Forelimb muscle (tissue), 1 donor: ENCODE measurements around the gene CHAF1A. TPM values are rescaled to one million over a fixed set of nuclear protein-coding genes. Genes with fewer than 3 reads are reported as not detected.

ENCODE experiments used
- DNase-seq: peaks from one replicate; pipeline ENCODE4 v3.0.0-alpha.2; 2013; ENCODE audit warnings: low read depth
- polyA plus RNA-seq: library from polyadenylated mRNA; unstranded; fragments of 120-200 nt; gene quantifications from one replicate; pipeline ENCODE4 v1.2.1, GENCODE V29; 2013; ENCODE audit not compliant: insufficient read length

The CHAF1A gene
- polyA plus RNA-seq, 1 donor = 11.1 TPM

DNA sequence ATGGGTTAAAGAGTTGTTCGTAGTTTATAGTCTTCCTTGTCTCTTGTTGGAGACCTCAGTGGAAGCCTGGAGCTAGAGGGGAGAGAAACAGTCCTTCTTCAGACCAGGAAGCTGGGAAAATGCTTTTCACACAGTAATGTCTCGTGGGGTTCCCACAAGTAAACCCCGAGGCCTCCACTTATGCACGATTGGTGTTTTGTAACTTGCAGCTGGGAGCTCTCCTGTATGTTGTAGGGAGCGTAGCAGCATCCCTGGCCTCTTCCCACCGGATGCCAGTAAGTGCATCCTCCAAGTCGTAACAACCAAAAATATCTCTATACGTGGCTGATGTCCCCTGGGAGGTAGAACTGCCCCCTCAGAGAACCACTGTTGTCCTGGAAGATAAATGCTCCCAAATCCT lies 3.5 kb downstream of the CHAF1A start:
- DNase-seq = no peak

DNA sequence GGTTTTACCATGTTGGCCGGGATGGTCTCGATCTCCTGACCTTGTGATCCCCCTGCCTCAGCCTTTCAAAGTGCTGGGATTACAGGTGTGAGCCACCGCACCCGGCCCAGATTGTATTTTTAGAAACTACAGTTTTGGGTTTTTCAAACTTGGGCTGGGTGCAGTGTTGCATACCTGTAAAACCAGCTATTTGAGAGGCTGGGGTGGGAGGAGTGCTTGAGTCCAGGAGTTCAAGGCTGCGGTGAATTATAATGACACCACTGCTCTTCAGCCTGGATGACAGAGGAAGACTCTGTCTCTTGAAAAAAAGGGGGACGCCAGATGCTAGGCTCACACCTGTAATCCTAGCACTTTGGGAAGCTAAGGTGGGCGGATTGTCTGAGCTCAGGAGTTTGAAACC lies 4.2 kb downstream of the CHAF1A start:
- DNase-seq = no peak

DNA sequence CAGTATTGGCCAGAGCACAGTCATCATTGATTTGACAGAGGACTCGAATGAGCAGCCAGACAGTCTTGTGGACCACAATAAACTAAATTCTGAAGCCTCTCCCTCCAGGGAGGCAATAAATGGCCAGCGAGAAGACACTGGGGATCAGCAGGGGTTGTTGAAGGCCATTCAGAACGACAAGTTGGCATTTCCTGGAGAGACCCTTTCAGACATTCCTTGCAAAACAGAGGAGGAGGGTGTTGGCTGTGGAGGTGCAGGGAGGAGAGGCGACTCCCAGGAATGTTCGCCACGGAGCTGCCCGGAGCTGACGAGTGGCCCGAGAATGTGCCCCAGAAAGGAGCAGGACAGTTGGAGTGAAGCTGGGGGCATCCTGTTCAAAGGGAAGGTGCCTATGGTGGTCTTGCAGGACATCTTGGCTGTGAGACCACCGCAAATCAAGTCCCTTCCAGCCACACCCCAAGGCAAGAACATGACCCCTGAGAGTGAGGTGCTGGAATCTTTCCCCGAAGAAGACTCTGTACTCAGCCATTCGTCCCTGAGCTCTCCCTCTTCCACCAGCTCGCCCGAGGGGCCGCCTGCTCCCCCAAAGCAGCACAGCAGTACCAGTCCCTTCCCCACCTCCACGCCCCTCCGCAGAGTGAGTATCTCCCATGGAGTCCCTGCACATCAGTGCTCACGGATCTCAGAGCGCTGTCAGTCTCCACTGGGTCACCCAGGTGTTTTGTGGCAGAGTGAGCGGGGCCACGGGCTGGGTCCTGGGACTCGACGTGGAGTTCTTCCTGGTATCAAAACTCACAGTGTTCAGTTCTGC lies 6.9 kb downstream of the CHAF1A start:
- DNase-seq = no peak

GRCh38 chr19:4413588-4413987 lies 11.1 kb downstream of the CHAF1A start:
- DNase-seq = no peak

GRCh38 chr19:4414144-4414799 lies 11.8 kb downstream of the CHAF1A start:
- no peak for DNase-seq

DNA sequence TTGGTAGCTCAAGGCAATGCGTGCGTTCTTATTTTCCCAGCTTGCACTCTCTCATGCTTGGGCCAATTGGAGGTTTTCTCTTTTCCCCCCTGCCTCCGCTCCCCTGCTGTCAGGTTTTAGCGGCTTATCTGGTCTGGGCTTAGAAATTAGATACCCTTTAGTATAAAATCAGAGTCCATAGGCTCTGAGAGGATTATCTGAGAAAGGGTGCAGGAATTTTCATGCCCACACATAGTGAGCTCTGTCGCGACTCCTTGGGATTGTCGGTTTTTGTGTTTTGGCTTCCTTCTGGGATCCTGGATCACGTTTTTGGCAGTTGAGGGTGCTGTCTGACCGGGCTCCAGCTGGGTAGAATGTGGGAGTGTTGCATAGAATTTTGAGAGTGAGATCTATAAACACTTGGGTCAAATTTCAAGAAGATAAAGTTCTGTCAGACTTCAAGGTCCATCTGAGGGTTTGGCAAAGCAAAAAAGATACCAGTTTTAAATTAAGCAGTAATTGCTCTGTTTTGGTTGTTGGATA lies 12.4 kb downstream of the CHAF1A start:
- no peak for DNase-seq

DNA sequence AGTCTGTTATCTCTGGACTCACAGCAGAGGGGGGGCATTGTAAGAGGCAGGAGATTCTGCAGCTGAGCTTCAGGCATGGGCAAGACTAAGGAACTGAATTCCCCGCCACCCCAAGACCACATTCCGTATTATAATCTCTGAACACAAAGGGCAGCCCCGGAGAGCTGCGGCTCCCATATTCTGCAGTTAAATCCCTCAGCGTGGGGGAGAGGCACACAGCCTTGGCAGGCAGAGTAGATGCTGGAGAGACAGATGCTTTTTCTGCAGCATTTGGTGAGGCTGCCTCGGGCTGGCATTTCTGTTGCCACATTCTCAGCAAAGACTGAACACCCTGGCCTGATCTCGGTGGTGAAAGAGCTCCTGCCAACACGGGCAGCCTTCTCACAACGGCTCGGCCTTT lies 12.9 kb downstream of the CHAF1A start:
- no peak for DNase-seq

DNA sequence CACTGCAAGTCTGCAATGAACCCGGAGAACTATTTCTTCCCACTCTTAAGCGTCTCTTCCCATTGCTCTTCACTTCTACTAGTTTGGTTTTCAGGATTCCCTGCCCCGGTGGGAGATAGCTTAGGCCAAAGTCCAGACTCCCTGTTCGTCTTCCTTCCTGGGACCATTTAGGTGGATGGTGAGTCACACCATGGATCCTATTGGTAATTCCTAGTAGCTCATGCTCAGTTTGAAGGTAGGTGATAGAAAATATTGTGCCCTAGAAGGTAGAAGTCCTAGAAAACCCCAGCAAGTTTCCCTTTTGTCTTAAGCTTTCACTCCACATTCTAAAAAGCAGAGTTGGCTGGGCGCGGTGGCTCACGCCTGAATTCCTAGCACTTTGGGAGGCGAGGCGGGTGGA lies 13.8 kb downstream of the CHAF1A start:
- no peak for DNase-seq

GRCh38 chr19:4423416-4424126 lies 21.1 kb downstream of the CHAF1A start:
- DNase-seq = no peak

DNA sequence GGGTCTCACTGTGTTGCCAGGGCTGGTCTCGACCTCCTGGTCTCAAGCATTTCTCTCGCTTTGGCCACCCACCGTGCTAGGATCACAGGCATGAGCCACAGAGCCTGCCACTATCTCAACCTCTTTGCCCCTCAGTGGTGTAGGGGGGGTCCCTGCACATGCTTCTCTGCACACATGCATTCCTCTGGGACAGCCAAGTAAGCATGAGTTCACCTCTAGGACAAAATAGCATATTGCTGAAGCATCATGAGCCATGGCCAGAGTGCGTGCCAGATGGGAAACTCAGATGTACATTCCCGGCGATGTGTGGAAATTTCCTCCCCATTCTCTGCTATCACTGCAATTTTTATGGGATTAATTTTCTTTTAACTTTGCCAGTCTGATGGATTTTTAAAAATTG lies 23.1 kb downstream of the CHAF1A start:
- DNase-seq = no peak

DNA sequence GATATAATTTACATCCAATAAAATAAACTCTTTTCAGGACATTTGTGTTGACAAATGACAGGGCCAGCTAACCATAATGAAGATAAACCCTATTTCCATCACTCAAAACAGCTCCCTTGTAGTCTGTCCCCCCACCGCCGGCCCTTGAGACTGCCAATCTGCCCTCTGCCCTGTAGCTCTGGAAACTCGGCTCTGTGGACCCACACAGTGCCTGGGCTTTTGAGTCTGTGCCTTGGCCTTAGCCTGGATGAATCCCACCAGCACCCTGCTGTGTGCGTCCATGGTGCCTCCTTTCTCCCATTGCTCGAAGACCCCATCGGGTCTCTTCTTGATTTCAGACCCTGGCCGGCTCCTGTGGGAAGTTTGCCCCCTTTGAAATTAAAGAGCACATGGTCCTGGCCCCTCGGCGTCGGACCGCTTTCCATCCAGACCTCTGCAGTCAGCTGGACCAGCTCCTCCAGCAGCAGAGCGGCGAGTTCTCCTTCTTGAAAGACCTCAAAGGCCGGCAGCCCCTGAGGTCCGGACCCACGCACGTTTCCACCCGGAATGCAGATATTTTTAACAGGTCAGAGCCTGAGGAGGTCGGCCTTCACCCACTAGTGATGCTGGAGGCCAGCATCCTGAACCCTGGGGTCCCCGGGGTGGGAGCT lies 26.0 kb downstream of the CHAF1A start:
- no peak for DNase-seq

DNA sequence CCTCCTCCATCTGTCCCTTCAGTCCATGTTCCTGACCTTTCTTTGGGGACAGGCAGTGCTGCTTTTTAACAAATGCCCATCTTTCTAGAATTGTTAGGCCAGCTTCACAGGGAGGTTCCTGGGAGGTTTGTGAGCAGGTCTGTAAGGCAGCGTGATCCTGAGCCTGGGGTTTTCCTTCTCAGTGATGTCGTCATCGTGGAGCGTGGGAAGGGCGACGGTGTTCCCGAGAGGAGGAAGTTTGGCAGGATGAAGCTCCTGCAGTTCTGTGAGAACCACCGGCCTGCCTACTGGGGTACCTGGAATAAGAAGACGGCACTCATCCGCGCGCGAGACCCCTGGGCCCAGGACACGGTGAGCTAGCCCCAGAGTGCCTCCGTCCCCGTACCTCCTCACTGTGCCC lies 26.8 kb downstream of the CHAF1A start:
- no peak for DNase-seq

DNA sequence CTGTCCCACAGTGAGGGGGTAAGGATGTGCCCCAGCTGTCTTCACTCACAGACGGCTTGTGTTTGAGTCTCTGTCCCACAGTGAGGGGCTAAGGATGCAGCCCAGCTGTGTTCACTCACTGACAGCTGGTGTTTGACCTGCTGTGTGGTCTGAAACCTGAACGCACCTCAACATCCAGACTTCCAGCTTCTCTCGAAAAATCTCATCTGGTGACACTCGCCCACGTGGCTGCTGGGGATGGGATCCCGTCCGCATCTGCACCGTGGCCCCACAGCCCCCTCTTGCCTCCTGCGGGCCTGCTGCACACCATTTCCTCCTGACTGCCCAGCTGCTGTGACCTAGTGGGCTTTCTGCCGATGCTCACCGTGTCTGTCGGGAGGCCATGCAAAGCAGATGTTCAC lies 27.3 kb downstream of the CHAF1A start:
- DNase-seq = no peak

DNA sequence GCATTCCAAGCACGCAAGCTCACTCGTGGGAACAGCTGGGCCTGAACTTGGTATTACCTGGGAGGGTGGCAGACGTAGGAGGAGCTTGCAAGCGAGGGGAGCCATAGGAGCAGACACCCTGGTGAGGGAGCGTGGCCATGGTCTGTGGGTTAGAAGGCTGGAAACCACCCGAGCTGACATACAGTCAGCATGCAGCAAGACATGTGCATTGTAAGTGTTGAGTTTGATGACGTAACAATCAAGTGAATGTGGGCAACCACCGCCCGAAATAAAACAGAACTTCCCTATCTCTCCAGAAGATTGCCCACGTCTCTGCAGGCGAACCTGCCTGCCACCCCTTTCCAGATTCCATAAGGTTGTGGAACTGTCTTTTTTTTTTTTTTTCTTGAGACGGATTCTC lies 28.3 kb downstream of the CHAF1A start:
- no peak for DNase-seq

GRCh38 chr19:4431296-4431695 lies 28.9 kb downstream of the CHAF1A start:
- no peak for DNase-seq

DNA sequence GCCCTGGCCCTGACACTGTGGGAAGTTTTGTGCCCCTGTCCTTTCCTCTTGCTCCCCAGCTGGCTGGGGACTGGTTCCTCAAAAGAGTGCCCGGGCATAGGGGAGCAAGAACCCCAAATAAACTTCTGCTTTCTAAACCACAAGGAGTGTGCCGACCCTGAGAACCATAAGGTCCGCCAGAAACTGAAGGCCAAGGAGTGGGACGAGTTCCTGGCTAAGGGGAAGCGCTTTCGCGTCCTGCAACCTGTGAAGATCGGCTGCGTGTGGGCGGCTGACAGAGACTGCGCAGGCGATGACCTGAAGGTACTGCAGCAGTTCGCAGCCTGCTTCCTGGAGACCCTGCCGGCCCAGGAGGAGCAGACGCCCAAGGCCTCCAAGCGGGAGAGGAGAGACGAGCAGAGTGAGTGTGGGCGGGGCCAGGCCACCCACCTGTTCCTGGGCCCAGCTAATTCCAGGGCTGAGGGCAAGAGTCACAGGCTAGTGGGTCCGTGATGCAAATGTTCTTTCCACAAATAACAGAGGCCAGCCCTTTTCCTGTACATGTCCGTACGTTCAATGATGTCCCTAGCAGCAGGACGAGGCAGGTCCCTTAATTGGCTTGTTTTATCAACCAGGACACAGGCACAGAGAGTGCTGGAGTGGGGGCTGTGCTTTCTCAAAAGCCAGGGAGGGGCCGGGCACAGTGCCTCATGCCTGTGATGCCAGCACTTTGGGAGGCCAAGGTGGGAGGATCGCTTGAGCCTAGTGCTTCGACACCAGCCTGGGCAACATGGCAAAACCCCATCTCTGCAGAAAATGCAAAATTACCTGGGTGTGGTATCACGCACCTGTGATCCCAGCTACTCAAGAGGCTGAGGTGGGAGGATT lies 29.6 kb downstream of the CHAF1A start:
- no peak for DNase-seq

DNA sequence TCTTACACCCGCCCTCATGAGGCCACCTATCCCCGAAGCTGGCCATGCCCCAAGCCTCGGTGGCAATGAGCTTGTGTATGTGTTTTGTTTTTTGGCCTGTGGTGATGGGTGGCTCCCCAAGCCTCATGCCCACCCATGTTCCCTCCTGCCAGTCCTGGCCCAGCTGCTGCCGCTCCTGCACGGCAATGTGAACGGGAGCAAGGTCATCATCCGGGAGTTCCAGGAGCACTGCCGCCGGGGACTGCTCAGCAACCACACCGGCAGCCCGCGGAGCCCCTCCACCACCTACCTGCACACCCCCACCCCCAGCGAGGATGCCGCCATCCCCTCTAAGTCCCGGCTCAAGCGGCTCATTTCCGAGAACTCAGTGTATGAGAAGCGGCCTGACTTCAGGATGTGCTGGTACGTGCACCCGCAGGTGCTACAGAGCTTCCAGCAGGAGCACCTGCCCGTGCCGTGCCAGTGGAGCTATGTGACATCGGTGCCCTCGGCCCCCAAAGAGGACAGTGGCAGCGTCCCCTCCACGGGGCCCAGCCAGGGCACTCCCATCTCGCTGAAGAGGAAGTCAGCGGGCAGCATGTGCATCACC lies 30.6 kb downstream of the CHAF1A start:
- no peak for DNase-seq

- DNase-seq = no peak
Measured at GRCh38 chr19:4434391-4434790, 32.0 kb downstream of the CHAF1A start.

DNA sequence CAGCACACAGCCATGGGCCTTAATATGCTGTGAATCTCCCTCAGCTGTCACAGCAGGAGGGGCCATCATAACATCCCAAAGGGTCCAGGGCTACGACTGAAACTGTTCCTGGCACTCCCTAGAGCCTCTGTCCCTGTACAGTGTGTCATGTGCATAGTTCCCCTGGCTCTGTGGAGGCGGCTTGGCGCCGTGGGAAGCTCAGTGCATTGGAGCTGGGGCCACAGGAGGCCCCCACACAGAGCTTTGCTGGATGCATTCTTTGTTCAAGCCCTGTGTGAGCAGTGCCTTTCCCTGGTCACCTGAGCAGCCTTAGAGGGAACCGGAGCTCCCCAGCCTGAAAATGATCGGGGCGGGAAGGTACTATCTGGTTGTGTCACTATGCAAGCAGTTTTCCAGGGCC lies 33.8 kb downstream of the CHAF1A start:
- no peak for DNase-seq

- DNase-seq = no peak
Measured at GRCh38 chr19:4437103-4437502, 34.7 kb downstream of the CHAF1A start.

DNA sequence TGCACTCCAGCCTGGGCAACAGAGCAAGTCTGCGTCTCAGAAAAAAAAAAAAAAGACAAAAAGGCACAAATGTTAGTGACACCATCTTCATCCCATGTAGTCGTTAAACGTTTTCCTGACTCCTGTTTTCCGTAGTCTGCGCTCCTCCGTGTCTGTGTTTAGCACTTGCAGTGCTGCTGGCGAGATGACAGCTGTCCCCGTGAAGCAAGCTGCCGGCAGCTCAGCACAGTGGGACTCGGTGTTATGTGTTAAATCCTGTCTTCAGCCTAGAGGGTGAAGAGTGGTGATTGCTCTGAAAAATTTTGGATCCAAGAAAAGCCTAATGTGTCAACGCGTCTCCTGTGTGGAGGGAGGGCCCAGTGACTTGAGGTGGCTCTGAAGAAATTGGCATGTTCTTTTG lies 36.8 kb downstream of the CHAF1A start:
- no peak for DNase-seq
